ENCODE data around the gene MTRF1. TPM values are rescaled to one million over a fixed set of nuclear protein-coding genes. Genes with fewer than 3 reads are reported as not detected.
A peak's percentile ranks its signal among the peaks of the same experiment; 100 is the strongest.

MTRF1 gene, protein sequence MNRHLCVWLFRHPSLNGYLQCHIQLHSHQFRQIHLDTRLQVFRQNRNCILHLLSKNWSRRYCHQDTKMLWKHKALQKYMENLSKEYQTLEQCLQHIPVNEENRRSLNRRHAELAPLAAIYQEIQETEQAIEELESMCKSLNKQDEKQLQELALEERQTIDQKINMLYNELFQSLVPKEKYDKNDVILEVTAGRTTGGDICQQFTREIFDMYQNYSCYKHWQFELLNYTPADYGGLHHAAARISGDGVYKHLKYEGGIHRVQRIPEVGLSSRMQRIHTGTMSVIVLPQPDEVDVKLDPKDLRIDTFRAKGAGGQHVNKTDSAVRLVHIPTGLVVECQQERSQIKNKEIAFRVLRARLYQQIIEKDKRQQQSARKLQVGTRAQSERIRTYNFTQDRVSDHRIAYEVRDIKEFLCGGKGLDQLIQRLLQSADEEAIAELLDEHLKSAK
- total RNA-seq, result 16.1 and 17.2 TPM in 2 replicates
- long read RNA-seq, partial matches to known transcripts, result 11 of 37 reads
- long read RNA-seq, other reads (novel, unspliced or antisense), result 23 of 37 reads

DNA sequence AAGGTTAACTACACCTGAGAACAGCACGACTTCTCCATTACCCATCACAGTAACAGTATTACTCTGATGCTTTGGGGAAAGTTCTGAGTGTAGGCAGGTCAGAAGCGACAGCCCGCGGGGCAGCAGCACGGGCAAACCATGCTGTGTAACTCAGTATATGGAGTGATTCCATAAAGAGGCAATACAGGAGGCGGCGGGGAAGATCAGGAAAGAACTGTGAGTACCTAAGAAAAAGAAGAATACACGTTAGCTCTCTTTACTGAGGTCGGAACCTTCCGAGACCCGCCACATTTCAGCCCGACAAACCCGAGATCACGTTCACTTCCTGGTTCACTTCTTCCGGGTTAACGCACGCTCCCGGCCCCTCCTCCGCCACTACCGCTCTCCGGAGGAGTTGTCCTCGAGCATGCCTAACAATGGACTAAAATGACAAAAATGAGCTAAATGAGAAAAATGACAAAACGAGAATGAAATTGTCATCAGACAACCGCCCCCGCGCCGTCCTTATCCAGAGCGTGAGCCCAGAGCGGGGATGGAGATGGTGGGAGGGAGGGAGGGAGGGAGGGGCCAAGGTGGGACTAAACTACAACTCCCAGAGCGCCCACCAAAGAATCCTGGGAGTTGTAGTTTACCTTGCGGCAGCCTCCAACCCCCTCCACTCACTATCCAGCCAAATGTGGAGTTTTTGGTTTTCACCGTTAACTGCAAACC is at the start of gene MTRF1:
Gene MTRF1 (minus strand): TSS at position 316 of the 711 bp plus-strand sequence. CDS start 2,669 bp downstream, outside the sequence.
- Mint-ChIP-seq H3K27ac (ENCODE audit: unreplicated experiment) (peak within 1 kb of the TSS; percentile 86), H3K9me3 (peaks cover 5% of the 10 kb centered on the region), H3K27me3 (ENCODE audit: low read depth) (no peaks in the 10 kb centered on the region), H3K4me3 (peak within 1 kb of the TSS; percentile 96), H3K36me3 (ENCODE audit: low read depth) (peaks cover 22% of the 10 kb centered on the region), H3K4me1 (peaks cover 14% of the 10 kb centered on the region)
- TF ChIP-seq CTCF (conservative IDR thresholded peaks at IDR 0.05), result no peak
- DNase-seq (ENCODE audit: low read depth, low spot score), result peak; percentile 56

GRCh38 chr13:41313117-41313516 is 49.7 kb upstream of the MTRF1 start:
- Mint-ChIP-seq H3K27me3 (ENCODE audit: low read depth) (no peaks in the 10 kb centered on the region), H3K27ac (ENCODE audit: unreplicated experiment) (no peak overlapping the region), H3K4me3 (peak overlapping the region; percentile 98), H3K4me1 (peaks cover 37% of the 10 kb centered on the region), H3K9me3 (no peaks in the 10 kb centered on the region), H3K36me3 (ENCODE audit: low read depth) (peaks cover 3% of the 10 kb centered on the region)
- no peak for DNase-seq (ENCODE audit: low read depth, low spot score)
- no peak for TF ChIP-seq CTCF (conservative IDR thresholded peaks at IDR 0.05)

DNA sequence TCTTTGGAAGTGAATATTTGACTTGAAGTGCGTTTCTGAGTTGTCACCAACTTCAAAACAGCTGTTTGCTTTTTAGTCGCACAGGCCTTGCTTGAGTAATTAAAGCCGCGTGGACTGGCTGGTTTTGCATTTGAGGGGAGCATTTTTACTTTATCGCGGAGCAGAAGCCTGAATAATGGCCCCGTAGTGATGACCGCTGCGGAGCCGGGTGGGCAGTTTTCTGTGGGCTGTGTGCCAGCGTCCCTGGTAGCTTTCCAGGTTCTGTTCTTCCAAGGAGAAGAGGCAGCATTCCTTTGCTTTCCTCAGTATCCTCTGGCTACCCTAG is 48.8 kb upstream of the MTRF1 start:
- no peak for TF ChIP-seq CTCF (conservative IDR thresholded peaks at IDR 0.05)
- Mint-ChIP-seq H3K9me3 (no peaks in the 10 kb centered on the region), H3K4me3 (peak overlapping the region; percentile 98), H3K27ac (ENCODE audit: unreplicated experiment) (peak overlapping the region; percentile 96), H3K27me3 (ENCODE audit: low read depth) (no peaks in the 10 kb centered on the region), H3K4me1 (peaks cover 32% of the 10 kb centered on the region), H3K36me3 (ENCODE audit: low read depth) (peaks cover under 1% of the 10 kb centered on the region)
- no peak for DNase-seq (ENCODE audit: low read depth, low spot score)

- peak; percentile 30 for TF ChIP-seq CTCF (conservative IDR thresholded peaks at IDR 0.05)
- Mint-ChIP-seq H3K4me3 (peak overlapping the region; percentile 98), H3K27me3 (ENCODE audit: low read depth) (no peaks in the 10 kb centered on the region), H3K36me3 (ENCODE audit: low read depth) (no peaks in the 10 kb centered on the region), H3K9me3 (no peaks in the 10 kb centered on the region), H3K27ac (ENCODE audit: unreplicated experiment) (peak overlapping the region; percentile 98), H3K4me1 (peaks cover 31% of the 10 kb centered on the region)
- peak; percentile 25 for DNase-seq (ENCODE audit: low read depth, low spot score)
Measured at GRCh38 chr13:41311406-41312175, 48.2 kb upstream of the MTRF1 start.

- peak; percentile 95 for DNase-seq (ENCODE audit: low read depth, low spot score)
- H3K27ac Mint-ChIP-seq (ENCODE audit: unreplicated experiment), result peak within 1 kb of the TSS; percentile 98
- no peaks in the 10 kb centered on the region for H3K27me3 Mint-ChIP-seq (ENCODE audit: low read depth)
- H3K4me1 Mint-ChIP-seq, result peaks cover 31% of the 10 kb centered on the region
- H3K9me3 Mint-ChIP-seq, result no peaks in the 10 kb centered on the region
- TF ChIP-seq CTCF (conservative IDR thresholded peaks at IDR 0.05), result no peak
- H3K4me3 Mint-ChIP-seq, result peak within 1 kb of the TSS; percentile 98
- no peaks in the 10 kb centered on the region for H3K36me3 Mint-ChIP-seq (ENCODE audit: low read depth)
Measured at GRCh38 chr13:41310963-41311405, 47.6 kb upstream of the MTRF1 start, which contains the start of gene NAA16. NAA16 (plus strand) TSS chr13:41311267; CDS start chr13:41311529, 262 bp downstream.
